Right lobe of liver (tissue), 6 donors: ENCODE results near the gene DPP6. TPM values are rescaled to one million over a fixed set of nuclear protein-coding genes. Genes with fewer than 3 reads are reported as not detected.

Experiments used
- ATAC-seq, 4 donors: fragments of 200-7000 bp; cut with Tn5 transposase; one replicate each; pipeline ENCODE4 v1.9.1; 2020; ENCODE audit warnings: mild to moderate bottlenecking in 4 of 4, moderate library complexity in 4 of 4
- DNase-seq, 3 donors: peaks; one replicate each; pipeline ENCODE4 v3.0.0-alpha.2; 2020
- H3K27ac ChIP-seq, 3 donors: fragments of 200-600 bp; one replicate each; pipeline ENCODE4 v1.8.0; 2022
- H3K27me3 ChIP-seq, 2 donors: fragments of 200-600 bp; one replicate each; pipeline ENCODE4 v1.8.0; 2022
- H3K36me3 ChIP-seq, 4 donors: fragments of 200-600 bp; sonication (generic) in 1 of 4; one replicate each; pipeline versions ENCODE4 v1.5.1 to v1.8.0; 2017 to 2022; ENCODE audit warnings: control low read depth in 1 of 4
- H3K4me1 ChIP-seq, 4 donors: fragments of 200-600 bp; sonication (generic) in 1 of 4; one replicate each; pipeline versions ENCODE4 v1.5.1 to v1.8.0; 2017 to 2022; ENCODE audit warnings: control low read depth in 1 of 4
- H3K4me3 ChIP-seq, 3 donors: fragments of 200-600 bp; one replicate each; pipeline ENCODE4 v1.8.0; 2022
- H3K9me3 ChIP-seq, 4 donors: fragments of 200-600 bp; sonication (generic) in 1 of 4; one replicate each; pipeline versions ENCODE4 v1.5.1 to v1.8.0; 2017 to 2022; ENCODE audit warnings: control low read depth in 1 of 4
- CTCF ChIP-seq, 4 donors: fragments of 200-600 bp in 3 of 4; fragments of 450-650 bp in 1 of 4; IDR thresholded peaks; one replicate each; pipeline versions ENCODE4 v1.5.1 to v1.8.0; 2016 to 2022; ENCODE audit warnings: antibody characterized with exemption in 4 of 4, mild to moderate bottlenecking in 2 of 4
- POLR2A ChIP-seq: fragments of 450-650 bp; IDR thresholded peaks from one replicate; pipeline ENCODE4 v1.6.1; 2017; ENCODE audit warnings: antibody characterized with exemption, mild to moderate bottlenecking
- WGBS: methylation state at CpG from one replicate; pipeline ENCODE4 v1.1.6; 2018; ENCODE audit warnings: low coverage, low lambda C conversion rate; ENCODE audit not compliant: insufficient coverage; ENCODE audit errors: missing lambda C conversion rate; 5-methylcytosine and 5-hydroxymethylcytosine counted together
- intact Hi-C, 2 donors: fragments of 100-400 bp; cut with DNase I; formaldehyde crosslinking; loops; one replicate each; pipeline versions ENCODE4 v1.11.2 to v1.14.1; 2022
- total RNA-seq, 6 experiments: library from RNA; depleted of rRNA in 2 of 6; stranded (reverse); fragments of >200 nt in 2 of 6; fragmentation: NEBNext Ultra II Directional in 3 of 6; extraction: Animal tissue kit (Norgen Biotek cat#: 25700) in 3 of 6; gene quantifications; one replicate each; pipeline versions ENCODE4 v1.1.0 to v1.2.4, GENCODE V29; 2016 to 2023
- donor health status: DM: no; HTN: yes; CAD: no.
- donor health status: DM: no; HTN: no; CAD: no.
- donor health status: DM: no; HTN: no; CAD: no.
- donor health status: DM: no; HTN: yes; CAD: no.
- donor health status: DM: no; HTN: yes; CAD: no.

DPP6 gene
- total RNA-seq, 6 experiments from 2014 or later: not detected

GRCh38 chr7:154577141-154577873 is 525.1 kb downstream of the DPP6 start:
- TF ChIP-seq POLR2A: no peak
- no peak for TF ChIP-seq CTCF (IDR thresholded peaks at IDR 0.05)
- Histone ChIP-seq H3K4me3 (no peak overlapping the region), H3K9me3 (no peaks in the 10 kb centered on the region), H3K27ac (no peak overlapping the region), H3K4me1 (no peaks in the 10 kb centered on the region), H3K36me3 (no peaks in the 10 kb centered on the region), H3K27me3 (no peaks in the 10 kb centered on the region)
- ATAC-seq: no peak
- no peak for DNase-seq
- 62% methylated on average over 9 of the region's 10 CpGs for WGBS
- intact Hi-C loops: no loop called here

- intact Hi-C loops: no loop called here
- WGBS: 88% methylated on average over 5 of the region's 6 CpGs
- TF ChIP-seq CTCF (IDR thresholded peaks at IDR 0.05) (no peak), POLR2A (no peak)
These were observed 526.1 kb downstream of the DPP6 start for GRCh38 chr7:154578336-154578735.

GRCh38 chr7:154579711-154580110 is 527.5 kb downstream of the DPP6 start:
- DNase-seq (no peak), ATAC-seq (no peak)
- Histone ChIP-seq H3K27me3 (no peaks in the 10 kb centered on the region), H3K9me3 (no peaks in the 10 kb centered on the region), H3K4me3 (no peak overlapping the region), H3K4me1 (no peaks in the 10 kb centered on the region), H3K27ac (no peak overlapping the region), H3K36me3 (no peaks in the 10 kb centered on the region)
- intact Hi-C loops: no loop called here
- WGBS: 72% methylated on average over 7 of the region's 9 CpGs
- TF ChIP-seq POLR2A (no peak), CTCF (IDR thresholded peaks at IDR 0.05) (no peak)

More at GRCh38 chr7:154578336-154578735, 526.1 kb downstream of the DPP6 start:
- DNase-seq (no peak), ATAC-seq (no peak)
- Histone ChIP-seq H3K27me3 (no peaks in the 10 kb centered on the region), H3K27ac (no peak overlapping the region), H3K36me3 (no peaks in the 10 kb centered on the region), H3K9me3 (no peaks in the 10 kb centered on the region), H3K4me1 (no peaks in the 10 kb centered on the region), H3K4me3 (no peak overlapping the region)

- TF ChIP-seq POLR2A: no peak
- TF ChIP-seq CTCF (IDR thresholded peaks at IDR 0.05): no peak
- no peaks in the 10 kb centered on the region for H3K36me3 ChIP-seq
- DNase-seq (no peak), ATAC-seq (no peak)
- H3K27me3 ChIP-seq: no peaks in the 10 kb centered on the region
- no peaks in the 10 kb centered on the region for H3K4me1 ChIP-seq
- 71% methylated on average over 4 of the region's 10 CpGs for WGBS
- no peak overlapping the region for H3K27ac ChIP-seq
- no peaks in the 10 kb centered on the region for H3K9me3 ChIP-seq
- intact Hi-C loops: no loop called here
- no peak overlapping the region for H3K4me3 ChIP-seq
These were observed 529.2 kb downstream of the DPP6 start for GRCh38 chr7:154581251-154581890.
